Activated naive CD8-positive, alpha-beta T cell treated with anti-CD3 and anti-CD28 coated beads, Interleukin-2, amount 10 ng/mL, durations not matched to agents 7 days and 5 days (primary cell): Measurements from ENCODE around the gene LTO1. TPM values are rescaled to one million over a fixed set of nuclear protein-coding genes. Genes with fewer than 3 reads are reported as not detected.

Source experiments
- ATAC-seq: fragments of 150-1000 bp; cut with Tn5 transposase; one replicate; pipeline ENCODE4 v1.10.0; 2021; ENCODE audit warnings: low read depth, moderate library complexity
- POLR2A ChIA-PET: fragments of 350-600 bp; sonication (Branson Sonifier 250); formaldehyde crosslinking; loops from one replicate; lab custom pipeline; 2021; ENCODE audit warnings: antibody characterized with exemption; lab: Charles Lee
- DNase-seq: peaks from one replicate; pipeline ENCODE4 v3.0.0; 2021
- H3K27ac Mint-ChIP-seq: one replicate; pipeline ENCODE4 v1.8.0; 2022; ENCODE audit warnings: mild to moderate bottlenecking, mixed read lengths
- H3K27me3 Mint-ChIP-seq: one replicate; pipeline ENCODE4 v1.8.0; 2022; ENCODE audit warnings: mild to moderate bottlenecking, moderate library complexity, mixed read lengths
- H3K36me3 Mint-ChIP-seq: one replicate; pipeline ENCODE4 v1.8.0; 2021; ENCODE audit warnings: mild to moderate bottlenecking, mixed read lengths
- H3K4me1 Mint-ChIP-seq: one replicate; pipeline ENCODE4 v1.8.0; 2021; ENCODE audit warnings: mixed read lengths
- H3K4me3 Mint-ChIP-seq: one replicate; pipeline ENCODE4 v1.8.0; 2022; ENCODE audit warnings: mild to moderate bottlenecking, moderate library complexity, mixed read lengths
- H3K9me3 Mint-ChIP-seq: one replicate; pipeline ENCODE4 v1.8.0; 2021; ENCODE audit warnings: mixed read lengths
- total RNA-seq, 2 experiments: library from RNA; stranded (reverse); gene quantifications; one replicate each; pipeline ENCODE4 v1.2.3, GENCODE V29; 2021

LTO1 gene
- total RNA-seq, 2 experiments from 2014 or later = 35.0 to 37.1 TPM

DNA sequence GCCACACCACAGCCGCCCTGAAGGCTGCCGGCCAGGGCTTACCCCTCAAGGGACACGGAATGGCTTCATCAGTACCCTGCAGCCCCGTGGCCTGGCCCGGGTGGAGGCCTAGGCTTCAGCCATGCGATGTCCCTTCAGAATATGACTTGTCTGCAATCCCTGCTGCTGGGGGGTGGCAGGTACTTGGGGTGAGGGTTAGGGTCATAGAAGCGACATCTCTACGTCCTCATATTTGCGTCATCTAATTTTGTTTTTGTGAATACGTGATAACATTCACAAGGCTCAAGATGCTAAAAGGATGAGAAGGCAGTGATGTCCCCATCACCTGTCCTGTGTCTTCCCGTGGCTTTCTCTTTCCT is 27.8 kb downstream of the LTO1 start:
- no peaks in the 10 kb centered on the region for H3K9me3 Mint-ChIP-seq
- H3K4me3 Mint-ChIP-seq = no peak overlapping the region
- DNase-seq (no peak), ATAC-seq (no peak)
- no peaks in the 10 kb centered on the region for H3K36me3 Mint-ChIP-seq
- H3K27ac Mint-ChIP-seq = no peak overlapping the region
- no peaks in the 10 kb centered on the region for H3K27me3 Mint-ChIP-seq
- POLR2A ChIA-PET = no interaction called here
- no peaks in the 10 kb centered on the region for H3K4me1 Mint-ChIP-seq

- no peak overlapping the region for H3K27ac Mint-ChIP-seq
- no peaks in the 10 kb centered on the region for H3K27me3 Mint-ChIP-seq
- no peaks in the 10 kb centered on the region for H3K36me3 Mint-ChIP-seq
- POLR2A ChIA-PET = no interaction called here
- ATAC-seq (no peak), DNase-seq (no peak)
- no peak overlapping the region for H3K4me3 Mint-ChIP-seq
- H3K9me3 Mint-ChIP-seq = no peaks in the 10 kb centered on the region
- H3K4me1 Mint-ChIP-seq = no peaks in the 10 kb centered on the region
These were observed 28.4 kb downstream of the LTO1 start for GRCh38 chr11:69646493-69647389.

DNA sequence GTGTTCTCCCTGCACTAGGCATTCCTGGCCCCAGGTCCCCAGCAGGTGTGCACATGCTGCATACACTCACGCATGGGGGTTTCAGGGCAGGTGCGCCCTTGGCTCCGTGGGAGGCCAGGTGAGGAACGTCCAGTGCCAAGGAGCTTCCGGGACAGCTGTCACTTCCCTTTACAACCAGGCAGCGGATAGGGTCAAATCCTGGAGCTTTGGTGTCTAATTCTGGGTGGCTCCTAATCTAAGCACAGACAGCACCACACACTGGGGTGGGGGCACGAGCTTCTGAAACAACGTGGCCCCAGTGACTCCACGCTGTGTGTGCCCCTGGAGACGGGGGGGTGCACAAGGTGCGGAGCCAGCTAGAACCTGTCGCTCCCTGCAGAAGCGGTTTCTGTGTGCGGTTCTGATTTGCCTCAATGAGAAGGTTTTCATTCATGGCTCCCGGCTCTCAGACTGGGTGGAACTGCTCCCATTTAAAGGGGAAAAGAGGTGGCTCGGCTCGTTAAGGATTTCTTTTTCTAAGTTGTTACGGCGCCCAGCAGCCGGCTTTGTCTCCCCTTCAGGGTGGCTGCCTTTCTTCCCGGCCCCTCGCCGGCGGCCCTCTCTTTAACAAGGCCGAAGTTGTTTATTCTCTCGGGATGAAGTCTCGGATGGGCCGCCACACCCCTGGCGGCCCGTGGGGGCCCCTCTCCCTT is 29.2 kb downstream of the LTO1 start:
- Mint-ChIP-seq H3K4me3 (no peak overlapping the region), H3K27me3 (peaks cover 6% of the 10 kb centered on the region), H3K4me1 (peaks cover 4% of the 10 kb centered on the region), H3K9me3 (no peaks in the 10 kb centered on the region), H3K36me3 (no peaks in the 10 kb centered on the region), H3K27ac (no peak overlapping the region)
- POLR2A ChIA-PET = no interaction called here
- no peak for DNase-seq
- ATAC-seq = no peak

GRCh38 chr11:69644962-69645675 is 30.0 kb downstream of the LTO1 start:
- ATAC-seq (no peak), DNase-seq (no peak)
- POLR2A ChIA-PET = no interaction called here
- peaks cover 13% of the 10 kb centered on the region for H3K27me3 Mint-ChIP-seq
- H3K36me3 Mint-ChIP-seq = no peaks in the 10 kb centered on the region
- no peak overlapping the region for H3K27ac Mint-ChIP-seq
- H3K4me1 Mint-ChIP-seq = peaks cover 7% of the 10 kb centered on the region
- no peaks in the 10 kb centered on the region for H3K9me3 Mint-ChIP-seq
- no peak overlapping the region for H3K4me3 Mint-ChIP-seq

- Mint-ChIP-seq H3K27ac (no peak overlapping the region), H3K9me3 (no peaks in the 10 kb centered on the region), H3K36me3 (no peaks in the 10 kb centered on the region), H3K27me3 (peaks cover 21% of the 10 kb centered on the region), H3K4me3 (peak overlapping the region; percentile 32), H3K4me1 (peaks cover 8% of the 10 kb centered on the region)
- POLR2A ChIA-PET = no interaction called here
- no peak for DNase-seq
- ATAC-seq = no peak
These were observed 30.8 kb downstream of the LTO1 start for GRCh38 chr11:69644071-69644961.

- Mint-ChIP-seq H3K36me3 (no peaks in the 10 kb centered on the region), H3K27me3 (peaks cover 25% of the 10 kb centered on the region), H3K4me1 (peaks cover 8% of the 10 kb centered on the region), H3K27ac (no peak overlapping the region), H3K4me3 (peak overlapping the region; percentile 66), H3K9me3 (no peaks in the 10 kb centered on the region)
- no peak for ATAC-seq
- DNase-seq = no peak
- POLR2A ChIA-PET = interaction anchor here (1.6 kb wide), 1 partner anchor 543 kb away, joined by 4 read pairs; no protein-coding TSS in a partner anchor
These were observed 31.5 kb downstream of the LTO1 start for GRCh38 chr11:69643646-69644045.

GRCh38 chr11:69642913-69643632 is 32.1 kb downstream of the LTO1 start:
- DNase-seq (peak; percentile 90), ATAC-seq (peak; percentile 83)
- POLR2A ChIA-PET = interaction anchor here (1.2 to 1.6 kb wide), 3 partner anchors 345 to 542 kb away, joined by 4 to 6 read pairs (median 4); no protein-coding TSS in a partner anchor
- Mint-ChIP-seq H3K4me1 (peaks cover 10% of the 10 kb centered on the region), H3K9me3 (no peaks in the 10 kb centered on the region), H3K36me3 (no peaks in the 10 kb centered on the region), H3K27me3 (peaks cover 29% of the 10 kb centered on the region), H3K27ac (no peak overlapping the region), H3K4me3 (peak overlapping the region; percentile 66)

GRCh38 chr11:69642549-69642912 is 32.6 kb downstream of the LTO1 start:
- Mint-ChIP-seq H3K4me1 (peaks cover 10% of the 10 kb centered on the region), H3K36me3 (no peaks in the 10 kb centered on the region), H3K4me3 (no peak overlapping the region), H3K9me3 (no peaks in the 10 kb centered on the region), H3K27me3 (peaks cover 34% of the 10 kb centered on the region), H3K27ac (no peak overlapping the region)
- ATAC-seq (peak; percentile 6), DNase-seq (peak; percentile 59)
- POLR2A ChIA-PET = interaction anchor here (1.2 to 1.6 kb wide), 3 partner anchors 345 to 541 kb away, joined by 4 to 6 read pairs (median 4); no protein-coding TSS in a partner anchor

- Mint-ChIP-seq H3K27ac (no peak overlapping the region), H3K27me3 (peaks cover 37% of the 10 kb centered on the region), H3K4me1 (peaks cover 13% of the 10 kb centered on the region), H3K36me3 (no peaks in the 10 kb centered on the region), H3K4me3 (peak overlapping the region; percentile 71), H3K9me3 (no peaks in the 10 kb centered on the region)
- no peak for ATAC-seq
- DNase-seq = peak; percentile 39
- POLR2A ChIA-PET = interaction anchor here (1.2 to 1.6 kb wide), 3 partner anchors 344 to 541 kb away, joined by 4 to 6 read pairs (median 4); no protein-coding TSS in a partner anchor
These were observed 33.2 kb downstream of the LTO1 start for GRCh38 chr11:69641681-69642548.

- DNase-seq (peak; percentile 47), ATAC-seq (no peak)
- Mint-ChIP-seq H3K36me3 (no peaks in the 10 kb centered on the region), H3K27me3 (peaks cover 43% of the 10 kb centered on the region), H3K27ac (no peak within 1 kb of the TSS), H3K4me3 (peak within 1 kb of the TSS; percentile 71), H3K9me3 (no peaks in the 10 kb centered on the region), H3K4me1 (peaks cover 14% of the 10 kb centered on the region)
- POLR2A ChIA-PET = no interaction called here
These were observed 34.1 kb downstream of the LTO1 start, which contains the start of gene CCND1 for GRCh38 chr11:69640995-69641581. TSS of gene CCND1 (plus strand) at chr11:69641156. CDS start at chr11:69641314, 158 bp downstream.
